ENCODE measurements around the gene ADIPOR2.

DNA sequence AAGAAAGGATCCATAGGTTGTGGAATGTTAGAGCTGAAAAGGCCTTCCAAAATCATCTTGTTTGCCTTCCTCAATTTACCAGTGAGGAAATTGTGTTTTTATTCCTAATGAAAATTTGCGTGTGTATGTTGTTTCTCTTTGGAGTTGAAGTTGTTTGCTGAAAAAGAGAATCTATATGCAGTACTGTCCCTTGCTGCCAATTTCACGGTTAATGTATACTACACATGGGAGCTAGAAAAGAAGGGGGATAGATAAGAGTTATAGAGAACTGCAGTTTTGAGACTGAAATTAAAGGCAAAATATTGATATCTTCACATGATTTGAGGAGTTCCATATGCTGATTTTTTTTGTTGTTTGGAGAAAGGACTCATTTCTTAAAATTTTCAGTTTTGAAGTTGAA, 67.5 kb downstream of the ADIPOR2 start:
- TF ChIP-seq YY1 (IDR thresholded peaks at IDR 0.05; ENCODE audit: low read depth) (no peak), EP300 (IDR thresholded peaks at IDR 0.05; ENCODE audit: borderline replicate concordance) (no peak), TEAD4 (IDR thresholded peaks at IDR 0.05) (no peak), TCF12 (IDR thresholded peaks at IDR 0.05; ENCODE audit: low read depth) (no peak), TAF1 (IDR thresholded peaks at IDR 0.05; ENCODE audit: low read depth) (no peak), ZBTB7A (IDR thresholded peaks at IDR 0.05; ENCODE audit: low read depth) (no peak), CREB1 (IDR thresholded peaks at IDR 0.05; ENCODE audit: low read depth) (no peak), NFIC (IDR thresholded peaks at IDR 0.05) (no peak), RAD21 (IDR thresholded peaks at IDR 0.05; ENCODE audit: low read depth) (no peak)
- TF ChIP-seq, protein P1, sequence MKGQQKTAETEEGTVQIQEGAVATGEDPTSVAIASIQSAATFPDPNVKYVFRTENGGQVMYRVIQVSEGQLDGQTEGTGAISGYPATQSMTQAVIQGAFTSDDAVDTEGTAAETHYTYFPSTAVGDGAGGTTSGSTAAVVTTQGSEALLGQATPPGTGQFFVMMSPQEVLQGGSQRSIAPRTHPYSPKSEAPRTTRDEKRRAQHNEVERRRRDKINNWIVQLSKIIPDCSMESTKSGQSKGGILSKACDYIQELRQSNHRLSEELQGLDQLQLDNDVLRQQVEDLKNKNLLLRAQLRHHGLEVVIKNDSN (IDR thresholded peaks at IDR 0.05): no peak
- TF ChIP-seq, protein P2, sequence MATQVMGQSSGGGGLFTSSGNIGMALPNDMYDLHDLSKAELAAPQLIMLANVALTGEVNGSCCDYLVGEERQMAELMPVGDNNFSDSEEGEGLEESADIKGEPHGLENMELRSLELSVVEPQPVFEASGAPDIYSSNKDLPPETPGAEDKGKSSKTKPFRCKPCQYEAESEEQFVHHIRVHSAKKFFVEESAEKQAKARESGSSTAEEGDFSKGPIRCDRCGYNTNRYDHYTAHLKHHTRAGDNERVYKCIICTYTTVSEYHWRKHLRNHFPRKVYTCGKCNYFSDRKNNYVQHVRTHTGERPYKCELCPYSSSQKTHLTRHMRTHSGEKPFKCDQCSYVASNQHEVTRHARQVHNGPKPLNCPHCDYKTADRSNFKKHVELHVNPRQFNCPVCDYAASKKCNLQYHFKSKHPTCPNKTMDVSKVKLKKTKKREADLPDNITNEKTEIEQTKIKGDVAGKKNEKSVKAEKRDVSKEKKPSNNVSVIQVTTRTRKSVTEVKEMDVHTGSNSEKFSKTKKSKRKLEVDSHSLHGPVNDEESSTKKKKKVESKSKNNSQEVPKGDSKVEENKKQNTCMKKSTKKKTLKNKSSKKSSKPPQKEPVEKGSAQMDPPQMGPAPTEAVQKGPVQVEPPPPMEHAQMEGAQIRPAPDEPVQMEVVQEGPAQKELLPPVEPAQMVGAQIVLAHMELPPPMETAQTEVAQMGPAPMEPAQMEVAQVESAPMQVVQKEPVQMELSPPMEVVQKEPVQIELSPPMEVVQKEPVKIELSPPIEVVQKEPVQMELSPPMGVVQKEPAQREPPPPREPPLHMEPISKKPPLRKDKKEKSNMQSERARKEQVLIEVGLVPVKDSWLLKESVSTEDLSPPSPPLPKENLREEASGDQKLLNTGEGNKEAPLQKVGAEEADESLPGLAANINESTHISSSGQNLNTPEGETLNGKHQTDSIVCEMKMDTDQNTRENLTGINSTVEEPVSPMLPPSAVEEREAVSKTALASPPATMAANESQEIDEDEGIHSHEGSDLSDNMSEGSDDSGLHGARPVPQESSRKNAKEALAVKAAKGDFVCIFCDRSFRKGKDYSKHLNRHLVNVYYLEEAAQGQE (IDR thresholded peaks at IDR 0.05; ENCODE audit: low read depth): no peak
